HG03575 (cell line): Measurements from ENCODE around the gene THUMPD2.

Experiments used
- ATAC-seq: cut with Tn5 transposase; IDR thresholded peaks from one replicate; pipeline ENCODE4 v1.9.1; 2021; ENCODE audit not compliant: unreplicated experiment, insufficient number of reproducible peaks, low FRiP score; ENCODE audit errors: extremely low read depth

Gene THUMPD2

DNA sequence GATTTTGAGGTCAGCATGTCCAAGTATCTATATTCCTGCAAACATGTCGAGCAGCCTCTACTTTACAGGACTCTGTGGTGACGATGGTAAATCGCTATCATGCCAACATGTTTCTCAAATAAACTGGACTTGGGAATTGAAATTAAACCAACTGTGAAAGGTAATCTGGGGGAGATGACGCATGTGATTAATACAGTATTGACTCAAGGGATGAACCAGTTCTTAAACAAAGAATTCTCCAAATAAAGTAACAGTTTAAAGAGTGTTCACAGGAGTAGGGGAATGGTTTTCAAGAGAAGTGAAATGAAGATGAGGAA lies 54.3 kb downstream of the THUMPD2 start:
- ATAC-seq = no peak

DNA sequence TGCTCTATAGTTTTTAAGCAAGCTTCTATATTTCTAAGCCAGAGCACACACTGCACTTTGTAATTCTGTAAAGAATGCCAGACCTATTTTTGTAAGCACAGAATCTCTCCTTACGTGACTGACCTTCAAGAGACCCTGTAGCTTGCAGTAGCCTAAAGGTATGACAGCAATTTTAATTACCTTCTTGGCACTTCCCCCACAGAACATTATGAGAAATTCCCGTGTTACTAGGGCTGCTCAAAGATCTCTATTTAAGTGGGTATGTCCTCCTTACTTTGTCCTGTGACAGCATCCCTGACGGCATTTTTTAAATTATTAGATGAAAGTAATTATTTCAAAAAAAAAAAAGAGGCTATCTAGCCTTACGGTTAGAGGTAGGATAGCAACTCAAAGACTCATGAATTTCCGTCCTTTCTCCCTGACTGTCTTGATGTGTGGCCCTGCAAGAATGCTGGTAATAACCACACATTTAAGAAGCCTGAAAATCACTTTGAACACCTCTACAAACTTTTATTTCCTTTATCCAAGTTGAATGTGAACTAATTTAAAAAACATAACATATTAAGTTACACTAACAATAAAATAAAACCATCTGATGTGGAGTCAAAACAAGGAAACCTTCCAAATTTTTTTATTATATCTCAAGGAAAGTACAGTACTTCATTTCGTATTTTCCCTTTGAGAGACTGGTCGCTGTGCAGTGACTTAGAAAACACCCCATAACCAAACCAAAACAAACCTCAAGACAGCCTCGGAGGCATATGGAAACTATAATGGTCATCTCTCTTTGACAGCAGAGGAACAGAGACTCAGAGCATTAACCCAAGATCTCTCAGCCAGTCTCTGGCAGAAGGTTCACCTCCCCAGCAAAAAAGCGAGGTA lies 54.9 kb downstream of the THUMPD2 start:
- no peak for ATAC-seq

DNA sequence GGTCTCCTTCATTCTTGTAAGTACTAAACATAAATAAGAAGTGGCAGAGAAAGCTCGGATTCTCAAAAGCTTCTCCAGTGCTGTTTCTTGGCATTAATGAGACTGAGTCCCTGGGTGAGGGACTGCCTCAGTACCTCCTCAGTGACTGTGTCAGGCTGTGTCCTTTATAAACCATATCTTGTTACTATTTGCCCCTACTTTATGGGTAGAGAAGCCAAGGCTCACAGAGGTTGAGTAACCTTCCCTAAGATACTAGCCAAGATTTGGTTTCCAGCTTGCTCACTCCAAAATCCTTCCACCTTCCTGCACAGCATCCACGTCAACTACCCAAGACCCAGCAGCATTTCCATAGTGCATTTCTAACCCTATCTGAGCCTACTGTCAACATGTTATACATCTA lies 55.6 kb downstream of the THUMPD2 start:
- no peak for ATAC-seq

DNA sequence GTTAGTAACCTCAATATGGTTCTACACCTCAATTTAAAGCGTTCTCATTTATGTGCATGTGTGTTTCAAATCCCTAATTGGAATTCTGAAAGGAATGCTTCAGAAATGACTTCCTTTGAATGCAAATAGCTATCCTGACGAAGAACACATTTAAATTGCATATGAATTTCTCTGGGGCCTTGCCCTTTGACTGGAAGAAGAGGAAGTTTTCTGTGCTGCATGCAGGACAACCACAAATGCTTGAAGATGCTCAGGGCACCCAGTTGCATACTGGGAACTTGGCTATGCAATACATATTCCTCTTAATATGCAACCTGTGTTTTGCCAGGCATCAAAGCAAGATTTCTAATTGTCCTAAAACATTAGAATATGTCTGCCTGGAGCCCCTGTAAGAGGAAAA lies 58.1 kb downstream of the THUMPD2 start:
- no peak for ATAC-seq

DNA sequence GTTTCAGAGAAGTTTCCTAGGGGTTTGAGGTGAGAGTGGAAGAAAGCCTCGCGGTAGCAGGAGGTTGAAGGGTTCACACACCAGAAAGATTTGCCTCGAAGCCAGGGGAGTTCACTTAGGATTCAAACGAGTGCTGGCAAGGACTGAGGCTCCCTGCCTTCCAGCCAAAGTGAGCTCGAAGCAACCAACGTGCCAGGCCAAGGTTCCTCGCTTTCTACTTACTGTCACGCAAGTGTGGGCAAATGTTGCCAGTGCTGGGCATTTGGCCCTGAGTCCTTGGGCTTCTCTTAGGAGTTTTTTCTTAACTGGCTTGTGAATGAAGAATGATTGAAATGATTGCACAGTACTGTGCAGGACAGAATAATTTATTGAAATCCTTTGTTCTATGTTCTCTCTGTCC lies 59.7 kb downstream of the THUMPD2 start:
- ATAC-seq = no peak

DNA sequence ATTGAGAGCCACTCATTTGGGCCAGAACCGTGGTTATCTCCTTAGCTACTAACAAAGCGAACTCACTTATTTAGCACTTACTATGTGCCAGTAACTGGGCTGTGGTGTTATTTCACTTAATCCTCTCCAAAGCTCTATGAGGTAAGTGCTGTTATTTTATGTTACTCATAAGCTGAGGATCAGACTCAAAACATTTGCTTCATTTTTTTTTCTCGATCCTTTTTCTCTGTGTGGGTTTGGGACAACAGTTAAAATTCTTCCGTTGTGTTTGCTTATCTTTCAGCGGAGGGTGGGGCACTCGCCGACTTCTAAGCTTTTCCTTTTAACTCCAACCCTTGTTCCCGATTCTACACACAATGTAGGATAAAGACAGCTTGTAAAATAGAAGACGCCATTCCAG lies 60.6 kb downstream of the THUMPD2 start:
- no peak for ATAC-seq

DNA sequence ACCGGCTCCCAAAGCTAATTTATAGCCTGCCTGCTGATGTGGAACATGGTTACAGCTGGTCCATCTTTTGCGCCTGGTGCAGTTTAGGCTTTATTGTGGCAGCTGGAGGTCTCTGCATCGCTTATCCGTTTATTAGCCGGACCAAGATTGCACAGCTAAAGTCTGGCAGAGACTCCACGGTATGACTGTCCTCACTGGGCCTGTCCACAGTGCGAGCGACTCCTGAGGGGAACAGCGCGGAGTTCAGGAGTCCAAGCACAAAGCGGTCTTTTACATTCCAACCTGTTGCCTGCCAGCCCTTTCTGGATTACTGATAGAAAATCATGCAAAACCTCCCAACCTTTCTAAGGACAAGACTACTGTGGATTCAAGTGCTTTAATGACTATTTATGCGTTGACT lies 62.0 kb downstream of the THUMPD2 start:
- no peak for ATAC-seq

DNA sequence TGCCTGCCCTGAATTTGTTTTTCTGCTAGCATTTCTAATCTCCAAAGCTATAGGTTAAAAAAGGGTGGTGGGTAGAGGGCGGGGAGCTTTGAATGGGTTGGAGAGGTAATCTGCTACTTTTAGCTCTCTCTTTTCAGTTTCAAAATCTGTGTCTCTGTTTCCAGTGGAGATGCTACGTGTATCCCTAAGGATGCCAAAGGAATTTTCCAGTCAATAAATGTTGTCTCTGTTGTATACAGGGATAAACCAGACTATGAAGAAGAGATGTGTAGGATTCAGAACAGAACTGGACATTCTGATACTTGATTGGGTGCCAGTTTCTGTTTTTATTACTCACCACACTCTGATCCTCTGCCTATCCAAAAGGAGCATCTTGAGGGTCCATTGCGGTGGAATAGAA lies 63.2 kb downstream of the THUMPD2 start:
- no peak for ATAC-seq

DNA sequence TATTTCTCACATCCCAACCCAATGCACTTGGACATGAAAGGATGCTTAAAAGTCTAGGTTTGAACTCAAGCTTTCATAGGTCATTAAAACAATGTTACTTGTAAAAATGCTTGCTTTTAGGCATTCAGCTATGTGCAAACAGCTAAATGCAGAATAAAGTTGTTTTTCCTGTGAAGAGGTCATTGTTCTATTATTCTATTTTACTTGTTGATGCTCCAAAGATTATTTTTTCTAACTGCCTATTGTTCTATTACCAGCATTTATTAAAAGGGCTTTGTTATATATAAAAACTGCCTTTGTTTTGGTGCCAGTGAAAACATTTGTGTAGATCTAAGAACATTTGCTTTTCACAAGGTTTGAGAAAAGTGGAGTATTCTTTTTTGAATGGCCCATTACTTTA lies 64.0 kb downstream of the THUMPD2 start:
- no peak for ATAC-seq

DNA sequence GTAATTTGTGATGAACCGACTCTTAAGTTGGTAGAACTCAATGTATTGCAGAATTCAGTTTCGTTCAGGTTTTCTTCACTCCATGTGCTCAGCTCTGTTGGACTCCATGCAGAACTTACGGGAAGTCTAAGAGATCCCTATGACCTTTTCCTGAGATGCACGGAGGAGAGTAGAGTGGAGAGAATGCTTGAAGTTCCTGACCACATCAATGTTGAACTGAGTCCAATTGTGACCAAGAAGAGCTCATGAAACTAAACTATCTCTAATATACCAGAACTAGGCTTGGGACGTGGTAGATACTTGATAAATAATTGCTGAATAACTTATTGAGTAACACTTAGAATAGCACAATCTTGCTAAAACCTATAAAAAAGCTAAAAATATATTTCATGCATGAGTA lies 66.1 kb downstream of the THUMPD2 start:
- no peak for ATAC-seq

DNA sequence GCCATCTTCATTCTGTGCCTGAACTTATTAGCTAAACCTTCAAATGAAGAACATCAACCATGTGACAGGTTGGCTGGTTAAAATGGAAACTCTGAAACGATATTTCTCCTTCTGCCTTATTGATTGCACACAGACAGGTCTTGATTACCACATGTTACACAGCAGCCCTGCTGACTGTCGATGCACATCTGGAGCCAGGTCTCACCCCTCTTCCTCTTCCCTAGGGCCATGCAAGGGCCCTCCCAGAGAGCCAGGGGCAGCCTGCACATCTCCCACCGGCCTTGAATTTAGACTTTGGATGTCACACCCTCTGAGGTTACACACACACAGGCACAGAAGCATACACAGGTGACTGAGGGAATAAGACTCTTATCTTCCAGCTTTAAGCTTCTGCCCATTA lies 68.3 kb downstream of the THUMPD2 start:
- no peak for ATAC-seq

DNA sequence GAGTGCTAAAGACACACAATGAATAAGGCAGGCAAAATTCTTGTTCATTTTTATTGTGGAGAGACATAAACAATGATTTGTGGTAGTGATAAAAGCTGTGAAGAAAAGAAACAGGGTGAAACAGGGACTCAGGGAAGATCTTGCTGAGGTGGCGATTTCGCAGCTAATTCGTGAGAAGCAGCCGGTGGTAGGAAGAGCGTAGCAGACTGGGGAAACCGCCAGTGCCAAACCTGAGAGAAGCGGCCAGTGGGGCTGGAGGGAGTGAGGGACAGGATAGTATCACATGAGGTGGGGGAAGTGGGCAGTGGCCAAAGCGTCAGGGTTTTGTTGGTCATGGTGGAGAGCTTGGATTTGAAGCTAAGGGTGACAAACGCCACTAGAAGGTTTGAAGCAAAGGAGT lies 71.1 kb downstream of the THUMPD2 start:
- no peak for ATAC-seq

DNA sequence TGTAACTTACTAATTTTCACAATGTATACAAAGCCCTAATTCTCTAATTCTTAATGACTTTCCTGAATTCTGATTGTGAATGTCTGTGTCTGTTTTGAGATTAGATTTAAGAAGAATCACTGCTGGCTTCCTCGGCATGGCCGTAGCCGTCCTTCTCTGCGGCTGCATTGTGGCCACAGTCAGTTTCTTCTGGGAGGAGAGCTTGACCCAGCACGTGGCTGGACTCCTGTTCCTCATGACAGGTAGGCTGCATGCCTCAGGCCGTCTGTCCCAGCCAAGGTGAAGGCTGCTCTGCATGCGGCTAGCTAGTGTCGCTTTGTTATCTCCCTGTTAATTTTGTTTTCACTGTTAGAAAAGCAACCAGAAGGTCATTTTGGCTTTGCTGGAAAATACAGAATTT lies 72.1 kb downstream of the THUMPD2 start:
- no peak for ATAC-seq

DNA sequence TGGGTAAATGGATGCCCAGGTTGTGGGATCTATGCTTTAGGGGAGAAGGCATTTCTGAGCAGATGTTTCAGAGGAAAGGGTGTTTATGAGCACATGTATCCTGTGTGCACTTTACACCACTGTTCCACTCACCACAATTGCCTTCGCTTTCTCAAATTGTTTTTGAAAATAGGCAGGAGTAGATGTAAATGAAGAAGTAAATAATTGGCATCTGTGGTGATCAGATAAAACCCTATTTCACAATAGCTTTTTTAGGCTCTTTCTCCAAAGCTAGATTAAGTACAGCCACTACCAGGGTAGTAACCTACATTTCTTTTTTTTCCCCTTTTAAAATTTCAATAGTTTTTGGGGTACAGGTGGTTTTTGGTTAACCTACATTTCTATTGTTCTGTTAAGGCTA lies 72.7 kb downstream of the THUMPD2 start:
- ATAC-seq = no peak

DNA sequence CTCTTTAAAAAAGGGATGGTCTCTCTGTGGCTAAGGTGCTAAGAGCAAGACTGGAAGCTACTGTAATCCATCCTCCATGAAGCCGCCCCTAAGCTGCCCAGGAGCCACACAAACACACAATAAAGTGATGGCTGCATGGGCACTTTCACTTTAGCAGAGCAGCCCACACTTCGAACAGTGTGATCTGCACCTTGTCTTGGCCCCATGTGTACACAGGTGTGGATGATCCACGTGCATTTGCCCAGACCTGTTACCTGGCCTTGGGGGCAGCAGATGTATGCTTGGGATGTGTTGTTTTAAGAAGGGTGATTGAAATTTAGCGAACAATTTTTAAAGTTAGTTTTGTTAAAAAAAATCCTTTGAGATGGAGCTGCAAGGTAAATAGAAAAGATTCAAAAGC lies 73.4 kb downstream of the THUMPD2 start:
- no peak for ATAC-seq

DNA sequence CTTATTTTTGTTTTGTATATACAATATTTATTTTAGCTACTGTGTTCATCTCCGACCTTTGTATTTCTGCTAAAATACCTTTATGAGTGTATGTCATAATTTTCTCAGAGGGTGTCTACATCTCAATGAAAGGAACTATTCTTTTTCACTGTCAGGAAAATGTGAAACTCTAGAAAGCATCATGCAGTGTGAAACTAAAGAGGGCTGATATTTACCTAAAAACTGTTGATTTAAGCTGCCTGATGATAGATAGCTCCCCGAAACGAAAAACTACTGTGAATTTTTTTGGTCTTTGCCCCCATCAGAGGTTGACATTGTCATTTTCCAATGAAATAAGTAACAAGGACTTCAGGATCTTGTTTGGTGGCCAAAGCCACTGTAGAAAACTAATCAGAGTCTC lies 74.5 kb downstream of the THUMPD2 start:
- ATAC-seq = no peak

DNA sequence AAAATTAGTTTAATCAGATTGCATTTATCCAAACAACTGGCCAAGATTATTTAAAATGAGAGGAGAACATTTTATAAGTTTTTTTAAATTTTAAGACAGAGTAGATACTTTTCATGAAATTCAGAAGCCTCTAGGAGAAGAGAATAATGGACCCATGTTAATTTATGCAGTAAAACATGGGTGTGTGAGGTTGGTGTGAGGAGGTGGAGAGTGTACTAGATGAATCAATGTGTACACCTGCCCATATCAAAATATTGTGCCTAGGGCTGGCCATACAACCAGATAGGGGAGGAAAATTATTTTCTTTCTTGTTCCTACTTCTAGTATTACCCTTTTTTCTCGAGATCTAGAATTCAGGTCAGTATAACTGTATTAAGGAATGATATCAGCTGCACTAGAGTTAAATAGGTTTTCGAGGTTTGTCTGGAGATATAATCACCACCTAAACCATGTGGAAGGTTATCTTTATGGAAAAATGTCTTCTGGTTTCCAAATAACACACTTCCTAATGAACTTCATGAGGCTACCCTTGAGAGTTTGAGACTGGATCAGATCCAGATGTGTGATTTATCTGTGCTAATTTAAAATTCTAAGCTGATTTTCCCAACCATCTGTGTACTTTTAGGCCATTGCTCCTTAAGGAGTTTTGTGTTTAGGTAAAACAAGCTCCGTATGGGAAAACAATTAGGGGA lies 75.7 kb downstream of the THUMPD2 start:
- no peak for ATAC-seq

DNA sequence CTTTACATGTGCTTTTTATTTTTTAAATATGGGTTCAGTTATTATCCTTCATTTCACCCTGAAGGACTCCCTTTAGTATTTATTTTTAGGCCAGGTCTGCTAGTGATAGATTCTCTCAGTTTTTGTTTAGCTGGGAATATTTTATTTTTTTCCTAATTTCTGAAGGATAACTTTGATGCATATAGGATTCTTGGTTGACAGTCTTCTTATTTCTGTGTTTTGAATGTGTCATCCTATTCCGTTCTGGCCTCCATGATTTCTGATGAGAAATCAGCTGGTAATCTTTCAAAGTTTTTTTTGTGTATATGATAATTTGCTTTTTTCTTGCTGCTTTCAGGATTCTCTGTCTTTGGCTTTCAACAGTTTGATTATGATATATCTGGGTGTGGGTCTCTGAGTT lies 77.9 kb downstream of the THUMPD2 start:
- ATAC-seq = no peak

DNA sequence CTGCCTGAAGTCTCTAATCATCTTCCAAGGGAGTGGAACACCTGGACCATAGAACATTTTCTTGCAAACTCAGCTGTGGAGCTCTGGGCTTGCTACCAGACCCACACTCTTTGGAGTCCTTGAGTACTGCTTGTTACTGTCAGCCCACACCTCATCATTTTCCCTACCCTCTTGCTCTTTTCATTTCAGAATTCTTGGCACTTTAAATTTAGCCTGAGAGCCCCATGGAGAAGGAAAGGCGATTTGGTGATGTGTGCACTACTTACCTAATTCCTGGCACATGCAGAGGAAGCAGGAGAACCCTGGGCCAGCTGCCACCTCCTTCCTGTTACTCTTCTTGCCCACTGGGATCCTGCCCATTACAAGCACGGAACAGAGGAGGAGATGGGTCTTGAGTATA lies 81.6 kb downstream of the THUMPD2 start:
- ATAC-seq = no peak

DNA sequence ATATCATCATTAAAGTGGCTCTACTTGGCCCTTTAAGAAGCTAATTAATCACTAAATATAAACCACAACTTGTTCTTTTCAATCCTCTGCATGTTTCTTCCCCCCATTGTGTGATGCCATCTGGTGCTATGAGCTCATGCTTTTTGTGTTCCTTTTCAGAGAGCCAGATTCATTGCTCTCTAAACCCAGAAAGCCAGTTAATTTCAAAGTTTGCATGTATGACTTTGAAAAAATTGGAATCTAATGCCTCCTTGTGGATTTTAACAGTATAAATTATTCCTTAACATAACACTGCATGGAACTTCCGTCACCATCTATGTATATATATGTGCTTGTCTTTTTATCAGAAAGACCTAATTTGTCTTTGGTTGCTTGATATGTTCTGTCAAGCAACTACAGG lies 82.2 kb downstream of the THUMPD2 start:
- ATAC-seq = no peak

DNA sequence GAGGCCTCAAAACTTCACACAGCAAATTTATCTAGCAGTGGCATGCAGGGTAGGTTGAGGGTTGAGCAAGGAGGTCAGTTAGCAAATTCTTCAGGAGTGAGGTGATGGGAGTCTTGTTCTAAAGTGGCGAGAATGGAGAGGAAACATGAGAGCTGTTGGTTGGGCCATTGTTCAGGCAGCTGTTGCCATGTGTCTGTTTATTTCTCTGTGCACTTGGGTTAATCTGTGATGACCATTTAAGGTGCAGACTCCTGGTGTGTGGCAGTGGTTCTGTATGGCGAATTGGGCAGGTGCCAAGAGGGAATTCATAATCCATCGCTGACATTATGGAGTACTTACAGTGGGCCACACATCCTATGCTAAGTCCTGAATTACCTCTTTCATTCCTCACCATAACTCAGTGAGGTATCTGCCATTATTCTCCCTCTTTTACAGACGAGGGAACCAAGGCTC lies 82.9 kb downstream of the THUMPD2 start:
- no peak for ATAC-seq
